ENCODE results near the gene SH3BP2. TPM values are rescaled to one million over a fixed set of nuclear protein-coding genes. Genes with fewer than 3 reads are reported as not detected.

SH3BP2 gene
- total and polyA plus RNA-seq, 10 of the 15 experiments (the other 5 are each of a cell fraction or from before 2014, with no cell fraction given) = 1.1 to 61.8 (median 23.9) TPM

DNA sequence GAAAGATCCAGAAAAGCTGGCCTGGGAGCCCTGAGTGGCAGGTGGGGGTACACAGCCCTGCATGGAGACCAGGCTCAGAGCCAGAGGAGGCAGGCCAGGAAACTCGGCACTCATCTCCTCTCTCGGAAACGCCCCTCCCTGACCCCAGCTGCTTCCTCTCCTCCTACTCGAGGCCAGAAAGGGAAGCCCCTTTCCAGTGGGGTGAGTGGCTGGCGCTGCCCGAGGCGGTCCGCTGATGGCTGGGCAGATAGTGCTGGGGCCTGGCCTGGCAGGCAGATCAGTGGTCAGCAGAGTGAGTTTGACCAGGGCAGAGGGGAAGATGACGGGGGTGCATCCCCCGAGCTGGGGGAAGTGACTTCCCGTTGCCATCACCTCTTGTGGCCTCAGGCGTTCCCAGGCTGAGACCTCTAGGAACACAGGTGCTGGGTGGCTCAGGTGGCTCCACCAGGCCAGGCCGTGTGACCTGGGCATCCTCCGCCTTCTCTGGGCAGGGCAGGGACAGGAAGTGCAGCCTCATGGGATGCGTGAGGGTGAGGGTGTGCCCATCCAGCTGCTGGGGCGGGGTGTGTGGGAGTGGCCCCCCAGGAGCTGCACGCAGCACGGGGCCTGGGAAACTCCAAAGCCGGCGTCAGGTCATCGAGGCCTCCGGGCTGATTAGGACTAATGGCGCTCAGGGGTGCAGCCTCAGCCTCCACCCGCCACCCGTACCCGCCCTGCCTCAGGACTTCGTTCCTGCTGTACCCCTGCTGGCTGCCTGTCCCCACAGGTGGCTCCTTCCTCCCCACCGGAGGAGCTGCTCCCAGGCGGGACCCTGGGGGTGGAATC is 5.7 kb downstream of the SH3BP2 start (continued):
- TF ChIP-seq, protein P1, sequence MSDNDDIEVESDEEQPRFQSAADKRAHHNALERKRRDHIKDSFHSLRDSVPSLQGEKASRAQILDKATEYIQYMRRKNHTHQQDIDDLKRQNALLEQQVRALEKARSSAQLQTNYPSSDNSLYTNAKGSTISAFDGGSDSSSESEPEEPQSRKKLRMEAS (IDR thresholded peaks at IDR 0.05; ENCODE audit: low read depth, low read length) = peak; percentile 48; the same call in 1 of the 2 replicates
- TF ChIP-seq CEBPB (IDR thresholded peaks at IDR 0.05; ENCODE audit: borderline replicate concordance in 1 of 2, low read depth in 2 of 2, low read length in 2 of 2) = no peak
- TF ChIP-seq BRCA1 (IDR thresholded peaks at IDR 0.05; ENCODE audit: low read depth, low read length) = no peak
- 0 out of 2 replicates have a peak, but pooled peaks have one; percentile 8 for TF ChIP-seq BCL11A (IDR thresholded peaks at IDR 0.05; ENCODE audit: low read depth, low read length)
- no peak for TF ChIP-seq CHD2 (IDR thresholded peaks at IDR 0.05; ENCODE audit: borderline replicate concordance, low read depth, low read length)
- TF ChIP-seq, protein P2, sequence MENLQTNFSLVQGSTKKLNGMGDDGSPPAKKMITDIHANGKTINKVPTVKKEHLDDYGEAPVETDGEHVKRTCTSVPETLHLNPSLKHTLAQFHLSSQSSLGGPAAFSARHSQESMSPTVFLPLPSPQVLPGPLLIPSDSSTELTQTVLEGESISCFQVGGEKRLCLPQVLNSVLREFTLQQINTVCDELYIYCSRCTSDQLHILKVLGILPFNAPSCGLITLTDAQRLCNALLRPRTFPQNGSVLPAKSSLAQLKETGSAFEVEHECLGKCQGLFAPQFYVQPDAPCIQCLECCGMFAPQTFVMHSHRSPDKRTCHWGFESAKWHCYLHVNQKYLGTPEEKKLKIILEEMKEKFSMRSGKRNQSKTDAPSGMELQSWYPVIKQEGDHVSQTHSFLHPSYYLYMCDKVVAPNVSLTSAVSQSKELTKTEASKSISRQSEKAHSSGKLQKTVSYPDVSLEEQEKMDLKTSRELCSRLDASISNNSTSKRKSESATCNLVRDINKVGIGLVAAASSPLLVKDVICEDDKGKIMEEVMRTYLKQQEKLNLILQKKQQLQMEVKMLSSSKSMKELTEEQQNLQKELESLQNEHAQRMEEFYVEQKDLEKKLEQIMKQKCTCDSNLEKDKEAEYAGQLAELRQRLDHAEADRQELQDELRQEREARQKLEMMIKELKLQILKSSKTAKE (IDR thresholded peaks at IDR 0.05; ENCODE audit: low read depth, poor library complexity, severe bottlenecking) = no peak
- peak; percentile 80 for TF ChIP-seq SIN3A (IDR thresholded peaks at IDR 0.05; ENCODE audit: low read depth, low read length)
- no peak for TF ChIP-seq PAX5 (IDR thresholded peaks at IDR 0.05; ENCODE audit: borderline replicate concordance, low read depth, low read length)
- TF ChIP-seq SMC3 (IDR thresholded peaks at IDR 0.05; ENCODE audit: borderline replicate concordance, low read length) = no peak
- TF ChIP-seq RUNX3 (IDR thresholded peaks at IDR 0.05; ENCODE audit: low read length) = no peak
- peak in 1 of 2 experiments; percentile 80; a peak in 2 of 4 replicates for TF ChIP-seq BHLHE40 (IDR thresholded peaks at IDR 0.05; ENCODE audit: borderline replicate concordance in 1 of 2, low read depth in 2 of 2, low read length in 1 of 2)
- TF ChIP-seq, protein P3, sequence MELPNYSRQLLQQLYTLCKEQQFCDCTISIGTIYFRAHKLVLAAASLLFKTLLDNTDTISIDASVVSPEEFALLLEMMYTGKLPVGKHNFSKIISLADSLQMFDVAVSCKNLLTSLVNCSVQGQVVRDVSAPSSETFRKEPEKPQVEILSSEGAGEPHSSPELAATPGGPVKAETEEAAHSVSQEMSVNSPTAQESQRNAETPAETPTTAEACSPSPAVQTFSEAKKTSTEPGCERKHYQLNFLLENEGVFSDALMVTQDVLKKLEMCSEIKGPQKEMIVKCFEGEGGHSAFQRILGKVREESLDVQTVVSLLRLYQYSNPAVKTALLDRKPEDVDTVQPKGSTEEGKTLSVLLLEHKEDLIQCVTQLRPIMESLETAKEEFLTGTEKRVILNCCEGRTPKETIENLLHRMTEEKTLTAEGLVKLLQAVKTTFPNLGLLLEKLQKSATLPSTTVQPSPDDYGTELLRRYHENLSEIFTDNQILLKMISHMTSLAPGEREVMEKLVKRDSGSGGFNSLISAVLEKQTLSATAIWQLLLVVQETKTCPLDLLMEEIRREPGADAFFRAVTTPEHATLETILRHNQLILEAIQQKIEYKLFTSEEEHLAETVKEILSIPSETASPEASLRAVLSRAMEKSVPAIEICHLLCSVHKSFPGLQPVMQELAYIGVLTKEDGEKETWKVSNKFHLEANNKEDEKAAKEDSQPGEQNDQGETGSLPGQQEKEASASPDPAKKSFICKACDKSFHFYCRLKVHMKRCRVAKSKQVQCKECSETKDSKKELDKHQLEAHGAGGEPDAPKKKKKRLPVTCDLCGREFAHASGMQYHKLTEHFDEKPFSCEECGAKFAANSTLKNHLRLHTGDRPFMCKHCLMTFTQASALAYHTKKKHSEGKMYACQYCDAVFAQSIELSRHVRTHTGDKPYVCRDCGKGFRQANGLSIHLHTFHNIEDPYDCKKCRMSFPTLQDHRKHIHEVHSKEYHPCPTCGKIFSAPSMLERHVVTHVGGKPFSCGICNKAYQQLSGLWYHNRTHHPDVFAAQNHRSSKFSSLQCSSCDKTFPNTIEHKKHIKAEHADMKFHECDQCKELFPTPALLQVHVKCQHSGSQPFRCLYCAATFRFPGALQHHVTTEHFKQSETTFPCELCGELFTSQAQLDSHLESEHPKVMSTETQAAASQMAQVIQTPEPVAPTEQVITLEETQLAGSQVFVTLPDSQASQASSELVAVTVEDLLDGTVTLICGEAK (IDR thresholded peaks at IDR 0.05; ENCODE audit: borderline replicate concordance) = no peak; the same call in 1 of the 2 replicates
- TF ChIP-seq IKZF2 (IDR thresholded peaks at IDR 0.05) = peak; percentile 64 to 74
- TF ChIP-seq, protein P4, sequence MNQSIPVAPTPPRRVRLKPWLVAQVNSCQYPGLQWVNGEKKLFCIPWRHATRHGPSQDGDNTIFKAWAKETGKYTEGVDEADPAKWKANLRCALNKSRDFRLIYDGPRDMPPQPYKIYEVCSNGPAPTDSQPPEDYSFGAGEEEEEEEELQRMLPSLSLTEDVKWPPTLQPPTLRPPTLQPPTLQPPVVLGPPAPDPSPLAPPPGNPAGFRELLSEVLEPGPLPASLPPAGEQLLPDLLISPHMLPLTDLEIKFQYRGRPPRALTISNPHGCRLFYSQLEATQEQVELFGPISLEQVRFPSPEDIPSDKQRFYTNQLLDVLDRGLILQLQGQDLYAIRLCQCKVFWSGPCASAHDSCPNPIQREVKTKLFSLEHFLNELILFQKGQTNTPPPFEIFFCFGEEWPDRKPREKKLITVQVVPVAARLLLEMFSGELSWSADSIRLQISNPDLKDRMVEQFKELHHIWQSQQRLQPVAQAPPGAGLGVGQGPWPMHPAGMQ (IDR thresholded peaks at IDR 0.05; ENCODE audit: borderline replicate concordance) = no peak
- no peak for TF ChIP-seq RBBP5 (conservative IDR thresholded peaks at IDR 0.05)
- TF ChIP-seq FOXM1 (IDR thresholded peaks at IDR 0.05; ENCODE audit: low read depth, low read length) = no peak
- no peak for TF ChIP-seq KAT2A (conservative IDR thresholded peaks at IDR 0.05; ENCODE audit: control insufficient read depth, low read depth, low read length)
- TF ChIP-seq, protein P5, sequence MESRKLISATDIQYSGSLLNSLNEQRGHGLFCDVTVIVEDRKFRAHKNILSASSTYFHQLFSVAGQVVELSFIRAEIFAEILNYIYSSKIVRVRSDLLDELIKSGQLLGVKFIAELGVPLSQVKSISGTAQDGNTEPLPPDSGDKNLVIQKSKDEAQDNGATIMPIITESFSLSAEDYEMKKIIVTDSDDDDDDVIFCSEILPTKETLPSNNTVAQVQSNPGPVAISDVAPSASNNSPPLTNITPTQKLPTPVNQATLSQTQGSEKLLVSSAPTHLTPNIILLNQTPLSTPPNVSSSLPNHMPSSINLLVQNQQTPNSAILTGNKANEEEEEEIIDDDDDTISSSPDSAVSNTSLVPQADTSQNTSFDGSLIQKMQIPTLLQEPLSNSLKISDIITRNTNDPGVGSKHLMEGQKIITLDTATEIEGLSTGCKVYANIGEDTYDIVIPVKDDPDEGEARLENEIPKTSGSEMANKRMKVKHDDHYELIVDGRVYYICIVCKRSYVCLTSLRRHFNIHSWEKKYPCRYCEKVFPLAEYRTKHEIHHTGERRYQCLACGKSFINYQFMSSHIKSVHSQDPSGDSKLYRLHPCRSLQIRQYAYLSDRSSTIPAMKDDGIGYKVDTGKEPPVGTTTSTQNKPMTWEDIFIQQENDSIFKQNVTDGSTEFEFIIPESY (IDR thresholded peaks at IDR 0.05) = no peak
- TF ChIP-seq CBX5 (IDR thresholded peaks at IDR 0.05; ENCODE audit: low read depth) = no peak
- TF ChIP-seq LARP7 (IDR thresholded peaks at IDR 0.05) = no peak; the same call in 1 of the 2 replicates
